SKM-1 treated with dmso at 0.1 percent for 144 hours (cell line): Measurements from ENCODE around the gene POLD2.

ENCODE experiments used
- DNase-seq: peaks from one replicate; lab custom pipeline; 2025; ENCODE audit not compliant: unreplicated experiment; lab: John Stamatoyannopoulos, UW

The POLD2 gene

GRCh38 chr7:44082541-44083207 lies 40.7 kb downstream of the POLD2 start:
- peak; percentile 98 for DNase-seq

GRCh38 chr7:44081266-44081748 lies 42.0 kb downstream of the POLD2 start:
- DNase-seq: no peak

- DNase-seq: no peak
These were observed 42.6 kb downstream of the POLD2 start for GRCh38 chr7:44080686-44081265.

GRCh38 chr7:44080118-44080517 lies 43.2 kb downstream of the POLD2 start:
- no peak for DNase-seq

GRCh38 chr7:44079331-44080021 lies 43.9 kb downstream of the POLD2 start:
- no peak for DNase-seq

- no peak for DNase-seq
These were observed 44.8 kb downstream of the POLD2 start for GRCh38 chr7:44078521-44078920.

GRCh38 chr7:44077681-44078091 lies 45.7 kb downstream of the POLD2 start:
- DNase-seq: no peak

- no peak for DNase-seq
These were observed 46.3 kb downstream of the POLD2 start for GRCh38 chr7:44077061-44077460.

GRCh38 chr7:44076101-44076895 lies 47.0 kb downstream of the POLD2 start:
- no peak for DNase-seq

GRCh38 chr7:44075296-44076075 lies 47.9 kb downstream of the POLD2 start:
- no peak for DNase-seq

GRCh38 chr7:44074349-44074695 lies 49.0 kb downstream of the POLD2 start:
- no peak for DNase-seq

GRCh38 chr7:44073664-44074348 lies 49.5 kb downstream of the POLD2 start:
- DNase-seq: peak; percentile 56

- peak; percentile 24 for DNase-seq
These were observed 50.8 kb downstream of the POLD2 start for GRCh38 chr7:44072364-44073231.

- DNase-seq: no peak
These were observed 51.5 kb downstream of the POLD2 start for GRCh38 chr7:44071726-44072363.

GRCh38 chr7:44068054-44068453 lies 55.3 kb downstream of the POLD2 start:
- DNase-seq: no peak

- DNase-seq: no peak
These were observed 56.0 kb downstream of the POLD2 start for GRCh38 chr7:44067064-44067951.

GRCh38 chr7:44066494-44067063 lies 56.8 kb downstream of the POLD2 start:
- no peak for DNase-seq
